ENCODE measurements around the gene MAD2L1.
A peak's percentile ranks its signal among the peaks of the same experiment; 100 is the strongest.
"Not testable (repeated sequence)": the region's sequence is repeated elsewhere in the genome, so short reads cannot be mapped to it uniquely, and the experiment has no call there.

MAD2L1 gene

DNA sequence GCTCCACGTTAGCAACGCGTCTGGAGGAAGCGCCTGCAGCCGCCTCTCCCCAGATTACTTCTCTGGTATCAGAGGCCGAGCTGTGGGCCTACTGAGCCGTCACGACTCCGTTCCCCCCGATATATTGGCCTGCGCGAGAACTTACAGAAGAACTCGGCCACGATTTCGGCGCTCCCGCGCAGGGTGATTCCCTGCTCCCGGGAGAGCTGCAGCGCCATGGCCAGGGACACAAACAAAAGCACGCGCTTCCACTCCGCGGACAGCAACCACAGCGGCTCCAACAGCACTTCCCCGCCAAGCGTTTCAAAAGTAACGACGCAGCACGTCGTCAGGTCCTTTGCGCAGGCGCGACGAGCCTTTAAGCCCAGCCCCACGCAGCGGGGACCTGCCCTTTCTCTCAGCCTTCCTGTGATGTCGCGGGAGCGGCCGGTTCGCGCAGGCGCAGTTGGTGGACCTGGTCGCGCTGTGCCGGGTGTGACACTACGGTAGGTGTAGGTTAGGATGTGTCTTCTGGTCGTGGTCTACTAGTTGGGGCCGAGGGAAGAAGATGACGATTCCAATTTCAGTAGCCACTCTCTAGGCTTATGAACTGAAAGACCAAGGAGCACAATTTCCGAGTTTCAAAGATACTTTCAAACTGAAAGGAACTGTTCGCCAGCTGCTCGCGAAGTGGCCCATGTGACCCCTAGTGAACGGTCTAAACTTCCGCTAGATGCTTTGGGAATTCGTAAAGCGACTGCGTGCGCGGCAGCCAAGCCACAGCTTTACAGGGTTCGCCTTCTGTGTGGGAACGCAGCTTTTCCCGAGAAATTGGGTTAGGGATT is at the start of gene MAD2L1:
Gene MAD2L1 (minus strand): TSS at position 332 of the 824 bp plus-strand sequence. CDS start 114 bp downstream, at position 218.
- TF ChIP-seq, protein P1, sequence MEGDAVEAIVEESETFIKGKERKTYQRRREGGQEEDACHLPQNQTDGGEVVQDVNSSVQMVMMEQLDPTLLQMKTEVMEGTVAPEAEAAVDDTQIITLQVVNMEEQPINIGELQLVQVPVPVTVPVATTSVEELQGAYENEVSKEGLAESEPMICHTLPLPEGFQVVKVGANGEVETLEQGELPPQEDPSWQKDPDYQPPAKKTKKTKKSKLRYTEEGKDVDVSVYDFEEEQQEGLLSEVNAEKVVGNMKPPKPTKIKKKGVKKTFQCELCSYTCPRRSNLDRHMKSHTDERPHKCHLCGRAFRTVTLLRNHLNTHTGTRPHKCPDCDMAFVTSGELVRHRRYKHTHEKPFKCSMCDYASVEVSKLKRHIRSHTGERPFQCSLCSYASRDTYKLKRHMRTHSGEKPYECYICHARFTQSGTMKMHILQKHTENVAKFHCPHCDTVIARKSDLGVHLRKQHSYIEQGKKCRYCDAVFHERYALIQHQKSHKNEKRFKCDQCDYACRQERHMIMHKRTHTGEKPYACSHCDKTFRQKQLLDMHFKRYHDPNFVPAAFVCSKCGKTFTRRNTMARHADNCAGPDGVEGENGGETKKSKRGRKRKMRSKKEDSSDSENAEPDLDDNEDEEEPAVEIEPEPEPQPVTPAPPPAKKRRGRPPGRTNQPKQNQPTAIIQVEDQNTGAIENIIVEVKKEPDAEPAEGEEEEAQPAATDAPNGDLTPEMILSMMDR (IDR thresholded peaks at IDR 0.05; ENCODE audit: borderline replicate concordance, insufficient read depth, low read depth, low read length): no peak
- peak within 1 kb of the TSS; percentile 65 for H3K4me3 ChIP-seq (ENCODE audit: low read depth, low read length)

DNA sequence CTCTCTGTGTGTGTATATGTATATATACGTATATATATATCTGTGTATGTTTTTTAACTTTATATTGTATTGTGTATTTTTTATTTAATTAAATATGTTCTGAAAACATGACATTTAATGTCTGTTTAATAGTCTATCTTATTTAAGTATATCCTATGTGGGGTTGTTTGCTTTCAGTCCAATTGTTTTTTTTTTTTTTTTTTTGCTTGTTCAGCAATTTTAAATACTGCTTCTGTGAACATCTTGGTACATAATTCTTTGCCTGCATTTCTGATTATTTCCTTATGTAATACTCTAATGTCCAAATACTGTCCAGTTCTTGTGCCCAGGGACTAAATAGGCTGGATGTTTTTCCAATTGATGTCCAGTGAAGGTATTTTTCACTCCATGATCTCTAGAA is 45.1 kb upstream of the MAD2L1 start:
- H3K4me3 ChIP-seq (ENCODE audit: low read depth, low read length): no peak overlapping the region
- TF ChIP-seq, protein P1 (IDR thresholded peaks at IDR 0.05; ENCODE audit: borderline replicate concordance, insufficient read depth, low read depth, low read length): no peak

DNA sequence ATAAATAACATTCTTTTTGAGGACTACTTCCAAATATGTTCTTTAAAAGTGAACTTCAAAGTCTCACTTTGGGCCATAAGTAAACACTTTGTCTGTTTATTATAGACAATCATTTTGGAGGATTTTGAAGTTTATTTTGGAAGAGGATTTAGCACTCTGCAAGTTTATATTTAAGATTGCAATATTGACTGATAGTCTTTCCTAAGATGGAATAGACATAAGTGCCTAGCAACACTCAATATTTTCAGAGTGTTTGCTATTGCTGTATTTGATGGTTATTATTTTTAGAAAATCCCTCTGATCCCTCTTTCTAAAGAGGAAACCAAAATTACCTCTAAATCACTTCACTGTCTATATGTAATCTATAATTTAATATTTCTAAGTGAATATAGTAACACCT is 42.8 kb upstream of the MAD2L1 start:
- H3K4me3 ChIP-seq (ENCODE audit: low read depth, low read length): no peak overlapping the region
- TF ChIP-seq, protein P1 (IDR thresholded peaks at IDR 0.05; ENCODE audit: borderline replicate concordance, insufficient read depth, low read depth, low read length): no peak

DNA sequence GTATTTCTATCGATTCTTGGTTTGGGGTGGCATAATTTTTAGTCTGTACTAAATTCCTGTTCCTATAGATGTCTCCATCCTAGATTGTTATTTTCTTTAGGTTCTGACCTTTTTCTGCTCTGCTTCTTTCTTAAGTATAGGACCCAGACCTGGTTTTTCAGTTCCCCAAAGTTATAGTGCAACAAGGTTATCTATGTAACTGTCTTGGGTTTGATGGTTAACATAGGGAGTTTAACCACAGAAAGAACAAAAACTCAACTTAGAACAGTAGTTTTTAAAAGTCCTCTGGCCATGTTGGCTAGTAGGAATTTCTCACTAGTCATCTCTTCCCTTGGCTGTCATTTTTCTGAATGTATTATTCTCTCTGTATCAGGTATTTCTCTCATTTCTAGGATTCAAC is 38.8 kb upstream of the MAD2L1 start:
- no peak overlapping the region for H3K4me3 ChIP-seq (ENCODE audit: low read depth, low read length)
- TF ChIP-seq, protein P1 (IDR thresholded peaks at IDR 0.05; ENCODE audit: borderline replicate concordance, insufficient read depth, low read depth, low read length): no peak

DNA sequence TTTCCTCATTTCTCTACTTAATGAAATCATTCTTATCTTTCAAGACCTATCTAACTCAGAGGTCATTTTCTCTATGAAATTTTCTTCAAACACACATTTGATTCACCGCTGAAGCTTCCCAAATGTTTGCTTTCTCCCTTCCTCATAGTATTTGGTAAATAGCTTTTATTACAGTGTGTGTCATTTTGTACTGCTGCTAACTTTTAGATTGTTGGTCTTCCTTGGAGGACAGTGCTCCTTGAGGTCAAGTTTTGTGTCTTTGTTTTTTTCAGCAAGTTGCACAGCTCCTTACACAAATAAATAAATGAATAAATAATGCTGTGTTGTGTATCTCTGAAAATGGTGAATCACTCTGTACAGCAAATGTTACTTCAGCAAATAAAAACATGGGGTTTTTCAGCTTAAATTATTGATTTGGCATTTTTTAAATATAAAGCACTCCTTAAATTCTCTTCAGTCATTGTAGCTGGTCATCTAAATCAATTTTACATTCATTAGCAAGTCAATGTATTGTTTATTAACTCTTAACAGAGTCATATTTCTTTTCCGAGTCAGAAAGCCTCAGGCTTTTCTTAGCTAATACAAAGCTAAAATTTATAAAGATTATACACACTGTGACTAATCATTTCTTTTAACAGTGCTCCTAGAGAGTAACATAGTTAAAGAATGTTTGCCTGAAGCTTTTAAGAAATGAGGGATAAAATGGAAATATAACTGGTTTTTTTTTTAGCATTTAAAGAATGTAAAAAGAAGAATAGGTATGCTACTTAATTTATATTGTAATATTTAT is 30.1 kb upstream of the MAD2L1 start:
- no peak overlapping the region for H3K4me3 ChIP-seq (ENCODE audit: low read depth, low read length)
- TF ChIP-seq, protein P1 (IDR thresholded peaks at IDR 0.05; ENCODE audit: borderline replicate concordance, insufficient read depth, low read depth, low read length): no peak

DNA sequence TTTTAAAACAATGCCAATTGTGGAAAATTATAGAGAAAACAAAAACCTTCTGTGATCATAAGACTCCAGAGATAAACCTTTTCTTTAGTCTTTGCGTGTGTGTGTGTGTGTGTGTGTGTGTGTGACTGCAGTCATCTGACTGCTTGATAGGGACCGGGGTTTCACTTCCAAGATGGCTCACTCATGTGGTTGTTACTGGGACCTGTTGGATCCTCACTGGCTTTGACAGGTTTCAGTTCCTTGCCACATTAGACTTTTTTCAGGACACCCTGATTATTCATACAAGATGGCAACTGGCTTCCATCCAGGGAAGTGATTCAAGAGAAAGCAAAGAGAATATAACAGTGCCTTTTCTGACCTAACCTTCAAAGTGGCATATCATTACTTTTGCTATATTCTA is 21.9 kb upstream of the MAD2L1 start:
- TF ChIP-seq, protein P1 (IDR thresholded peaks at IDR 0.05; ENCODE audit: borderline replicate concordance, insufficient read depth, low read depth, low read length): no peak
- H3K4me3 ChIP-seq (ENCODE audit: low read depth, low read length): no peak overlapping the region

DNA sequence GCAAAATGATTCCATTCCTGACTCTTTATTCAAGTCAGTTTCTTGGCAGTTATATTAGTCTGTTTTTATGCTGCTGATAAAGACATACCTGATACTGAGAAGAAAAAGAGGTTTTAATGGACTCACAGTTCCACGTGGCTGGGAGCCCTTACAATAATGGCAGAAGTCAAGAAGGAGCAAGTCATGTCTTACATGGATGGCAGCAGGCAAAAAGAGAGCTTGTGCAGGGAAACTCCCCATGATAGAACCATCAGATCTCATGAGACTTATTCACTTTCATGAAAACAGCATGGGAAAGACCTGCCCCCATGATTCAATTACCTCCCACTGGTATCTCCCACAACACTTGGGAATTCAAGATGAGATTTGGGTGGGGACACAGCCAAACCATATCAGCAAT is 21.4 kb upstream of the MAD2L1 start:
- H3K4me3 ChIP-seq (ENCODE audit: low read depth, low read length): not testable (repeated sequence)
